GM19193 (cell line): ENCODE data around the gene TMEM182.

Source experiments
- POLR2A ChIP-seq: IDR thresholded peaks from 4 replicates; pipeline ENCODE4 v1.6.1; 2011; ENCODE audit not compliant: insufficient read depth, insufficient read length; ENCODE audit errors: extremely low read depth

Gene TMEM182

GRCh38 chr2:102753563-102754159 is 8.2 kb upstream of the TMEM182 start:
- no peak for TF ChIP-seq POLR2A

GRCh38 chr2:102754456-102755145 is 7.2 kb upstream of the TMEM182 start:
- no peak for TF ChIP-seq POLR2A

GRCh38 chr2:102755284-102755683 is 6.5 kb upstream of the TMEM182 start:
- TF ChIP-seq POLR2A = no peak

- TF ChIP-seq POLR2A = no peak
Measured at GRCh38 chr2:102758439-102758838, 3.4 kb upstream of the TMEM182 start.

GRCh38 chr2:102764083-102764482 is 2.3 kb downstream of the TMEM182 start:
- TF ChIP-seq POLR2A = no peak

GRCh38 chr2:102765061-102765460 is 3.2 kb downstream of the TMEM182 start:
- no peak for TF ChIP-seq POLR2A

GRCh38 chr2:102768253-102768652 is 6.4 kb downstream of the TMEM182 start:
- no peak for TF ChIP-seq POLR2A

GRCh38 chr2:102768892-102769291 is 7.1 kb downstream of the TMEM182 start:
- no peak for TF ChIP-seq POLR2A

- no peak for TF ChIP-seq POLR2A
Measured at GRCh38 chr2:102770506-102770905, 8.7 kb downstream of the TMEM182 start.

GRCh38 chr2:102771114-102771513 is 9.3 kb downstream of the TMEM182 start:
- no peak for TF ChIP-seq POLR2A

GRCh38 chr2:102772659-102773058 is 10.8 kb downstream of the TMEM182 start:
- TF ChIP-seq POLR2A = no peak

- no peak for TF ChIP-seq POLR2A
Measured at GRCh38 chr2:102773149-102773705, 11.4 kb downstream of the TMEM182 start.

GRCh38 chr2:102778260-102778659 is 16.4 kb downstream of the TMEM182 start:
- TF ChIP-seq POLR2A = no peak

GRCh38 chr2:102780467-102780866 is 18.6 kb downstream of the TMEM182 start:
- TF ChIP-seq POLR2A = no peak

- TF ChIP-seq POLR2A = no peak
Measured at GRCh38 chr2:102782187-102782586, 20.4 kb downstream of the TMEM182 start.

- TF ChIP-seq POLR2A = no peak
Measured at GRCh38 chr2:102782933-102783332, 21.1 kb downstream of the TMEM182 start.

- TF ChIP-seq POLR2A = no peak
Measured at GRCh38 chr2:102783506-102784183, 21.8 kb downstream of the TMEM182 start.

- TF ChIP-seq POLR2A = no peak
Measured at GRCh38 chr2:102784940-102785339, 23.1 kb downstream of the TMEM182 start.
